Activated CD4-positive, alpha-beta T cell treated with anti-CD3 and anti-CD28 coated beads for 36 hours (primary cell): ENCODE data around the gene CHD2. TPM values are rescaled to one million over a fixed set of nuclear protein-coding genes. Genes with fewer than 3 reads are reported as not detected.
"Not testable (repeated sequence)": the region's sequence is repeated elsewhere in the genome, so short reads cannot be mapped to it uniquely, and the experiment has no call there.

ENCODE experiments used
- ATAC-seq: fragments of 200-7000 bp; cut with Tn5 transposase; one replicate; pipeline ENCODE4 v1.10.0; 2021; ENCODE audit warnings: mild to moderate bottlenecking, moderate library complexity
- CTCF ChIA-PET: fragments of 350-600 bp; sonication (Branson Sonifier 250); formaldehyde crosslinking; loops from one replicate; lab custom pipeline; 2021; ENCODE audit warnings: antibody characterized with exemption; lab: Charles Lee
- POLR2A ChIA-PET: fragments of 350-600 bp; sonication (Branson Sonifier 250); formaldehyde crosslinking; loops from one replicate; lab custom pipeline; 2021; ENCODE audit warnings: antibody characterized with exemption, inconsistent platforms; lab: Charles Lee
- DNase-seq: peaks from one replicate; pipeline ENCODE4 v3.0.0-alpha.2; 2020
- H3K27ac Mint-ChIP-seq: one replicate; pipeline ENCODE4 v1.8.0; 2021; ENCODE audit warnings: mixed read lengths
- H3K27me3 Mint-ChIP-seq: one replicate; pipeline ENCODE4 v1.8.0; 2021; ENCODE audit warnings: mixed read lengths
- H3K36me3 Mint-ChIP-seq: one replicate; pipeline ENCODE4 v1.8.0; 2021; ENCODE audit warnings: low read depth, mixed read lengths
- H3K4me1 Mint-ChIP-seq: one replicate; pipeline ENCODE4 v1.8.0; 2021; ENCODE audit warnings: mixed read lengths
- H3K4me3 Mint-ChIP-seq: one replicate; pipeline ENCODE4 v1.8.0; 2021; ENCODE audit warnings: mild to moderate bottlenecking, moderate library complexity, mixed read lengths
- H3K9me3 Mint-ChIP-seq: one replicate; pipeline ENCODE4 v1.8.0; 2021; ENCODE audit warnings: low read depth, mixed read lengths
- intact Hi-C, 2 experiments: fragments of 100-400 bp; cut with DNase I in 1 of 2; cut with micrococcal nuclease in 1 of 2; formaldehyde crosslinking; loops; one replicate each; pipeline versions ENCODE4 v1.14.2 to v1.15.1; 2022 to 2024; cut with DNase I, micrococcal nuclease
- total RNA-seq, 2 experiments: library from RNA; stranded (reverse); gene quantifications; one replicate each; pipeline ENCODE4 v1.2.3, GENCODE V29; 2021

The CHD2 gene
- total RNA-seq, 2 experiments from 2014 or later: 118 to 149 TPM

GRCh38 chr15:93031103-93031464 is 131.0 kb downstream of the CHD2 start:
- ATAC-seq (no peak), DNase-seq (no peak)
- Mint-ChIP-seq H3K9me3 (no peaks in the 10 kb centered on the region), H3K27me3 (peaks cover 2% of the 10 kb centered on the region), H3K4me3 (no peak overlapping the region), H3K27ac (no peak overlapping the region), H3K4me1 (peaks cover 36% of the 10 kb centered on the region), H3K36me3 (peaks cover 12% of the 10 kb centered on the region)
- ChIA-PET CTCF (interaction anchor here (0.6 to 4.3 kb wide), 11 partner anchors 9 to 1089 kb away, joined by 3 to 40 read pairs (median 8); partner anchors contain the start of gene RGMA), POLR2A (interaction anchor here (0.6 to 1.2 kb wide), 2 partner anchors 108 to 1089 kb away, joined by 3 read pairs; no protein-coding TSS in a partner anchor)
- intact Hi-C loops: loop anchor here (2.0 to 10.0 kb wide), 3 partner anchors 964 to 1294 kb away; no protein-coding TSS in a partner anchor

GRCh38 chr15:93031557-93032384 is 131.6 kb downstream of the CHD2 start:
- intact Hi-C loops: loop anchor here (2.0 to 10.0 kb wide), 3 partner anchors 963 to 1293 kb away; no protein-coding TSS in a partner anchor
- ATAC-seq, DNase-seq, H3K27me3 Mint-ChIP-seq, POLR2A ChIA-PET, H3K4me3 Mint-ChIP-seq, H3K9me3 Mint-ChIP-seq, H3K27ac Mint-ChIP-seq, H3K36me3 Mint-ChIP-seq: not testable (repeated sequence)
- CTCF ChIA-PET: interaction anchor here (0.6 to 1.6 kb wide), 5 partner anchors 15 to 1038 kb away, joined by 3 to 7 read pairs (median 3); no protein-coding TSS in a partner anchor
- H3K4me1 Mint-ChIP-seq: peaks cover 34% of the 10 kb centered on the region

- not testable (repeated sequence) for H3K9me3 Mint-ChIP-seq, H3K27ac Mint-ChIP-seq, H3K27me3 Mint-ChIP-seq, ATAC-seq, DNase-seq, H3K4me3 Mint-ChIP-seq, H3K36me3 Mint-ChIP-seq
- H3K4me1 Mint-ChIP-seq: peaks cover 32% of the 10 kb centered on the region
- CTCF ChIA-PET: interaction anchor here (1.1 kb wide), 1 partner anchor 14 kb away, joined by 3 read pairs; no protein-coding TSS in a partner anchor
- POLR2A ChIA-PET: interaction anchor here (0.6 kb wide), 1 partner anchor 14 kb away, joined by 3 read pairs; no protein-coding TSS in a partner anchor
- intact Hi-C loops: loop anchor here in 1 of 2 experiments (10.0 kb wide), 2 partner anchors 962 to 1292 kb away; no protein-coding TSS in a partner anchor
These were observed 132.5 kb downstream of the CHD2 start for GRCh38 chr15:93032515-93033206.

- CTCF ChIA-PET: no interaction called here
- intact Hi-C loops: loop anchor here in 1 of 2 experiments (10.0 kb wide), 2 partner anchors 961 to 1291 kb away; no protein-coding TSS in a partner anchor
- no peaks in the 10 kb centered on the region for H3K36me3 Mint-ChIP-seq
- no peak overlapping the region for H3K27ac Mint-ChIP-seq
- no peaks in the 10 kb centered on the region for H3K9me3 Mint-ChIP-seq
- ATAC-seq (no peak), DNase-seq (no peak)
- H3K4me3 Mint-ChIP-seq: no peak overlapping the region
- peaks cover 25% of the 10 kb centered on the region for H3K4me1 Mint-ChIP-seq
- peaks cover 2% of the 10 kb centered on the region for H3K27me3 Mint-ChIP-seq
- POLR2A ChIA-PET: no interaction called here
These were observed 133.4 kb downstream of the CHD2 start for GRCh38 chr15:93033434-93034045.

GRCh38 chr15:93034512-93034911 is 134.4 kb downstream of the CHD2 start:
- ChIA-PET CTCF (interaction anchor here (0.6 to 1.8 kb wide), 3 partner anchors 13 to 237 kb away, joined by 3 to 9 read pairs (median 7); no protein-coding TSS in a partner anchor), POLR2A (no interaction called here)
- Mint-ChIP-seq H3K27ac (no peak overlapping the region), H3K36me3 (no peaks in the 10 kb centered on the region), H3K9me3 (no peaks in the 10 kb centered on the region), H3K4me3 (no peak overlapping the region), H3K27me3 (peaks cover 2% of the 10 kb centered on the region), H3K4me1 (peaks cover 16% of the 10 kb centered on the region)
- intact Hi-C loops: loop anchor here in 1 of 2 experiments (10.0 kb wide), 2 partner anchors 960 to 1290 kb away; no protein-coding TSS in a partner anchor
- ATAC-seq (no peak), DNase-seq (no peak)

GRCh38 chr15:93035092-93035915 is 135.2 kb downstream of the CHD2 start:
- peaks cover 2% of the 10 kb centered on the region for H3K27me3 Mint-ChIP-seq
- ChIA-PET POLR2A (no interaction called here), CTCF (interaction anchor here (0.6 to 1.8 kb wide), 12 partner anchors 12 to 919 kb away, joined by 3 to 9 read pairs (median 5); no protein-coding TSS in a partner anchor)
- no peaks in the 10 kb centered on the region for H3K36me3 Mint-ChIP-seq
- DNase-seq (no peak), ATAC-seq (peak; percentile 45)
- H3K4me1 Mint-ChIP-seq: peaks cover 9% of the 10 kb centered on the region
- no peak overlapping the region for H3K27ac Mint-ChIP-seq
- intact Hi-C loops: loop anchor here in 1 of 2 experiments (10.0 kb wide), 2 partner anchors 959 to 1289 kb away; no protein-coding TSS in a partner anchor
- H3K9me3 Mint-ChIP-seq: no peaks in the 10 kb centered on the region
- no peak overlapping the region for H3K4me3 Mint-ChIP-seq

GRCh38 chr15:93035953-93036810 is 136.1 kb downstream of the CHD2 start:
- ATAC-seq (peak; percentile 92), DNase-seq (peak; percentile 72)
- Mint-ChIP-seq H3K27ac (no peak overlapping the region), H3K4me1 (peaks cover 5% of the 10 kb centered on the region), H3K9me3 (no peaks in the 10 kb centered on the region), H3K36me3 (no peaks in the 10 kb centered on the region), H3K4me3 (peak overlapping the region; percentile 27), H3K27me3 (peaks cover 2% of the 10 kb centered on the region)
- CTCF ChIA-PET: interaction anchor here (0.6 to 1.8 kb wide), 13 partner anchors 11 to 1084 kb away, joined by 3 to 9 read pairs (median 5); no protein-coding TSS in a partner anchor
- POLR2A ChIA-PET: no interaction called here
- intact Hi-C loops: loop anchor here in 1 of 2 experiments (10.0 kb wide), 2 partner anchors 959 to 1289 kb away; no protein-coding TSS in a partner anchor

GRCh38 chr15:93036951-93037819 is 137.1 kb downstream of the CHD2 start:
- no peak overlapping the region for H3K4me3 Mint-ChIP-seq
- ChIA-PET POLR2A (no interaction called here), CTCF (interaction anchor here (0.6 to 1.8 kb wide), 7 partner anchors 9 to 1217 kb away, joined by 3 to 5 read pairs (median 4); no protein-coding TSS in a partner anchor)
- H3K4me1 Mint-ChIP-seq: peaks cover 5% of the 10 kb centered on the region
- intact Hi-C loops: loop anchor here in 1 of 2 experiments (10.0 kb wide), 2 partner anchors 958 to 1288 kb away; no protein-coding TSS in a partner anchor
- peaks cover 2% of the 10 kb centered on the region for H3K27me3 Mint-ChIP-seq
- no peaks in the 10 kb centered on the region for H3K36me3 Mint-ChIP-seq
- no peak overlapping the region for H3K27ac Mint-ChIP-seq
- ATAC-seq (no peak), DNase-seq (no peak)
- no peaks in the 10 kb centered on the region for H3K9me3 Mint-ChIP-seq
